ENCODE results near the gene PACS1.
A peak's percentile ranks its signal among the peaks of the same experiment; 100 is the strongest.

The PACS1 gene

GRCh38 chr11:66050581-66051231, 19.4 kb upstream of the PACS1 start:
- no peak for DNase-seq

- no peak for DNase-seq
Observed at GRCh38 chr11:66051371-66051765, 18.7 kb upstream of the PACS1 start.

- DNase-seq: peak; percentile 99
Observed at GRCh38 chr11:66051766-66052663, 18.1 kb upstream of the PACS1 start, which contains the start of gene SF3B2. Gene SF3B2 (plus strand): TSS chr11:66052364. CDS start chr11:66052385, 21 bp downstream.

- no peak for DNase-seq
Observed at GRCh38 chr11:66052664-66052982, 17.4 kb upstream of the PACS1 start.

- no peak for DNase-seq
Observed at GRCh38 chr11:66055021-66055420, 15.1 kb upstream of the PACS1 start.

GRCh38 chr11:66056501-66056900, 13.6 kb upstream of the PACS1 start:
- no peak for DNase-seq

- DNase-seq: no peak
Observed at GRCh38 chr11:66059966-66060680, 9.9 kb upstream of the PACS1 start.

- no peak for DNase-seq
Observed at GRCh38 chr11:66061268-66061667, 8.8 kb upstream of the PACS1 start.

GRCh38 chr11:66062408-66062807, 7.7 kb upstream of the PACS1 start:
- DNase-seq: no peak

- DNase-seq: no peak
Observed at GRCh38 chr11:66063900-66064299, 6.2 kb upstream of the PACS1 start.

- DNase-seq: no peak
Observed at GRCh38 chr11:66064571-66064970, 5.5 kb upstream of the PACS1 start.

GRCh38 chr11:66066751-66067150, 3.3 kb upstream of the PACS1 start:
- no peak for DNase-seq

GRCh38 chr11:66067640-66068039, 2.4 kb upstream of the PACS1 start:
- no peak for DNase-seq

- DNase-seq: peak; percentile 84
Observed at GRCh38 chr11:66068154-66068821, 1.8 kb upstream of the PACS1 start.

GRCh38 chr11:66068923-66069714, 953 bp upstream of the PACS1 start:
- DNase-seq: peak; percentile 35

GRCh38 chr11:66070604-66071380, 720 bp downstream of the PACS1 start:
- DNase-seq: no peak

GRCh38 chr11:66071381-66071801, 1.3 kb downstream of the PACS1 start:
- peak; percentile 36 for DNase-seq

GRCh38 chr11:66072081-66072480, 2.0 kb downstream of the PACS1 start:
- no peak for DNase-seq

GRCh38 chr11:66072518-66072917, 2.4 kb downstream of the PACS1 start:
- no peak for DNase-seq

- DNase-seq: no peak
Observed at GRCh38 chr11:66073669-66074068, 3.6 kb downstream of the PACS1 start.

GRCh38 chr11:66075273-66075672, 5.2 kb downstream of the PACS1 start:
- no peak for DNase-seq
